ENCODE measurements around the gene ZC3H7B. TPM values are rescaled to one million over a fixed set of nuclear protein-coding genes. Genes with fewer than 3 reads are reported as not detected.
A peak's percentile ranks its signal among the peaks of the same experiment; 100 is the strongest.

ZC3H7B gene
- total and polyA plus RNA-seq, 7 donors, result 12.0 to 34.1 (median 32.0) TPM

DNA sequence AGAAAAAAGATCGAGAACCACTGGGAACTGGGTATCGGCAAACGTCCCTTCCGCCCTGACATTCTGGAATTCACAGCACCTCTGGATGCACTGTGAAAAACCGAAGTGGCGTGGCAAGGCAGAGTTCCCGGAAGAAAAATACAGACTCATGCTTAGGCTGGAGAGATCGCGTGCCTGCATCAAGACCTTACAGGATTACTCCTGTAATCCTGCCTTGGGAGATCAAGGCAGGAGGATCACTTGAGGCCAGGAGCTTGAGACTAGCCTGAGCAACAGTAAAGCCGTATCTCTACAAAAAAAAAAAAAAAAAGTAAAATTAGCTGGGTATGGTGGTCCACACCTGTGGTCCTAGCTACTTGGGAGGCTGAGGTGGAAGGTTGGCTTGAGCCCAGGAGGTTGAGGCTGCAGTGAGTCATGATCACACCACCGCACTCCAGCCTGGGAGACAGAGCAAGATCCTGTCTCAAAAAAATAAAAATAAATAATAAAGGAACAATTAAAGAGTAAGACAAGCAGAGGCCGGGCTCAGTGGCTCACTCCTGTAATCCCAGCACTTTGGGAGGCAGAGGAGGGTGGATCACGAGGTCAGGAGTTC is 60.5 kb downstream of the ZC3H7B start:
- H3K27ac ChIP-seq, result no peak overlapping the region
- no peak overlapping the region for H3K4me3 ChIP-seq
- TF ChIP-seq CTCF (IDR thresholded peaks at IDR 0.05), result no peak
- 91 to 93% (median 92%) methylated on average over 13 of the region's 13 CpGs for WGBS, 3 donors
- ATAC-seq (no peak), DNase-seq (no peak)
- H3K4me1 ChIP-seq, result peaks cover 3% of the 10 kb centered on the region
- intact Hi-C loops (cut with DNase I), result no loop called here
- H3K36me3 ChIP-seq (ENCODE audit: insufficient read depth in 1 of 2, low read depth in 1 of 2), result peaks cover 0 to 17% of the 10 kb centered on the region in 2 donors
- no peaks in the 10 kb centered on the region for H3K9me3 ChIP-seq
- no peaks in the 10 kb centered on the region for H3K27me3 ChIP-seq (ENCODE audit: insufficient read depth in 3 of 3, low read length in 2 of 3)

DNA sequence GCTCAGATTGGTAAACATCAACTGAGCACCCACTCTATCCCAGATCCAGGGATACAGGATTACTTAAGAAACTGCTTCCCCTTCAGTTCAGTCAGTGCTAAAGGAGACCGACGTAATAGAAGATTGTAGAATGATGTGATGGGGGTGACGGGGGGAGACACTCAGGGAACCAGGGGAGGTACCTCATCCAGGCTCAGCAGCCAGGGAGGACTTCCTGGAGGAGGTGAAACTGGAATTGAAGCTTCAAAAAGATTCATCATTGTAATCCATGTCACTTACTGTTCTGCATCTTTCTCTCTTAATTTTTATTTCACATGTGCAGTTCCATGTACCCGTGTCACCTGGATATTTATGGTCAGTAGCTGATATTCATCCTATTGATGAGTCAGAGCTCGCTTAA is 61.3 kb downstream of the ZC3H7B start:
- no peak overlapping the region for H3K4me3 ChIP-seq
- TF ChIP-seq CTCF (IDR thresholded peaks at IDR 0.05), result no peak
- WGBS, 3 donors, result 85 to 92% (median 89%) methylated on average over 5 of the region's 5 CpGs
- H3K27ac ChIP-seq, result no peak overlapping the region
- H3K4me1 ChIP-seq, result peaks cover 8% of the 10 kb centered on the region
- no peaks in the 10 kb centered on the region for H3K27me3 ChIP-seq (ENCODE audit: insufficient read depth in 3 of 3, low read length in 2 of 3)
- no peaks in the 10 kb centered on the region for H3K9me3 ChIP-seq
- intact Hi-C loops (cut with DNase I), result no loop called here
- no peak for ATAC-seq
- DNase-seq, result no peak
- H3K36me3 ChIP-seq (ENCODE audit: insufficient read depth in 1 of 2, low read depth in 1 of 2), result peaks cover 0 to 9% of the 10 kb centered on the region in 2 donors

GRCh38 chr22:41364233-41364632 is 62.9 kb downstream of the ZC3H7B start:
- TF ChIP-seq CTCF (IDR thresholded peaks at IDR 0.05), result no peak
- H3K36me3 ChIP-seq (ENCODE audit: insufficient read depth in 1 of 2, low read depth in 1 of 2), result no peaks in the 10 kb centered on the region
- H3K27ac ChIP-seq, result no peak overlapping the region
- peak in 1 of 2 donors; percentile 45 for DNase-seq
- whole genome bisulfite sequencing, 3 donors, result 60 to 66% (median 60%) methylated on average over 6 of the region's 6 CpGs
- H3K4me1 ChIP-seq, result peaks cover 25% of the 10 kb centered on the region
- ATAC-seq, result no peak
- no peaks in the 10 kb centered on the region for H3K9me3 ChIP-seq
- intact Hi-C loops (cut with DNase I), result loop anchor here in 1 of 2 donors (2.0 kb wide), 1 partner anchor 29 kb away; no protein-coding TSS in a partner anchor
- H3K27me3 ChIP-seq (ENCODE audit: insufficient read depth in 3 of 3, low read length in 2 of 3), result no peaks in the 10 kb centered on the region
- no peak overlapping the region for H3K4me3 ChIP-seq

DNA sequence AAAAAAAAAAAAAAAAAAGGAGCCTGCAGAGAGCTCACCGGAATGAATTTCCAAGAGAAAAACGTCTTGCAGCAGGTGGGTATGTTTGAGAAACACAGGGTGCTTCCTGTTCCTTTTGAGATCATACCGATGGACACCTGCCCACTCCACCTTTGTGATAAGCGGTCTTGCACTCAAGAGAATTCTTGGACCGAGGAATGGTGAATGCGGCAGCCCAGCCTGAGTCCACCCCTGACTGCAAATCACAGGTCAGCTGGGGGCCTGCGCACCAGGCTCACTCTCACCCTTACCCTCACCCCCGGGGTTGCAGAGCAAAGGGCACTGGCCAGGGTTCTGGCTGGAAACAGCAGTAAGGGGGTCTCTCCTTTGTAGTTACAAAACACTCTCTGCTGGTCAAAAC is 63.6 kb downstream of the ZC3H7B start:
- Histone ChIP-seq H3K4me1 (peaks cover 31% of the 10 kb centered on the region), H3K27ac (no peak overlapping the region), H3K4me3 (no peak overlapping the region), H3K27me3 (ENCODE audit: insufficient read depth in 3 of 3, low read length in 2 of 3) (no peaks in the 10 kb centered on the region), H3K36me3 (ENCODE audit: insufficient read depth in 1 of 2, low read depth in 1 of 2) (no peaks in the 10 kb centered on the region), H3K9me3 (no peaks in the 10 kb centered on the region)
- DNase-seq (no peak), ATAC-seq (no peak)
- 66 to 73% (median 66%) methylated on average over 8 of the region's 8 CpGs for WGBS, 3 donors
- intact Hi-C loops (cut with DNase I), result loop anchor here in 1 of 2 donors (2.0 kb wide), 1 partner anchor 30 kb away; no protein-coding TSS in a partner anchor
- TF ChIP-seq CTCF (IDR thresholded peaks at IDR 0.05), result no peak

DNA sequence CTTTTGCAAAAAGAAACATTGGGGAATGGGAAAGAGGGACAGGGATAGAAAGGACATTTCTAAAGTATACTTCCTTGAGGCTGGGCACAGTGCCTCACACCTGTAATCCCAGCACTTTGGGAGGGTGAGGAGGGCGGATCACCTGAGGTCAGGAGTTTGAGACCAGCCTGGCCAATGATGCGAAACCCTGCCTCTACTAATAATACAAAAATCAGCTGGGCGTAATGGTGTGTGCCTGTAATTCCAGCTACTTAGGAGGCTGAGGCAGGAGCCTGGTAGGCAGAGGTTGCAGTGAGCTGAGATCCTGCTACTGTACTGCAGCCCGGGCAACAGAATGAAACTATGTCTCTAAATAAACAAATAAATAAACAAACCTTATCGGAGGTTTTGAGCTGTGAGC is 64.1 kb downstream of the ZC3H7B start:
- DNase-seq, result no peak
- no peak overlapping the region for H3K4me3 ChIP-seq
- H3K27me3 ChIP-seq (ENCODE audit: insufficient read depth in 3 of 3, low read length in 2 of 3), result no peaks in the 10 kb centered on the region
- no peaks in the 10 kb centered on the region for H3K9me3 ChIP-seq
- H3K4me1 ChIP-seq, result peaks cover 31% of the 10 kb centered on the region
- WGBS, 3 donors, result 75 to 81% (median 76%) methylated on average over 5 of the region's 5 CpGs
- no peak for TF ChIP-seq CTCF (IDR thresholded peaks at IDR 0.05)
- no peak overlapping the region for H3K27ac ChIP-seq
- intact Hi-C loops (cut with DNase I), result loop anchor here in 1 of 2 donors (2.0 kb wide), 1 partner anchor 31 kb away; no protein-coding TSS in a partner anchor
- ATAC-seq, result no peak
- no peaks in the 10 kb centered on the region for H3K36me3 ChIP-seq (ENCODE audit: insufficient read depth in 1 of 2, low read depth in 1 of 2)

Data from psoas muscle (tissue), 8 donors.